Testis (tissue), 3 donors: Measurements from ENCODE around the gene OCLN. TPM values are rescaled to one million over a fixed set of nuclear protein-coding genes. Genes with fewer than 3 reads are reported as not detected.
A peak's percentile ranks its signal among the peaks of the same experiment; 100 is the strongest.
"Not testable (repeated sequence)": the region's sequence is repeated elsewhere in the genome, so short reads cannot be mapped to it uniquely, and the experiment has no call there.

Experiments
- DNase-seq: peaks from one replicate; pipeline ENCODE4 v3.0.0-alpha.2; 2019
- H3K27ac ChIP-seq, 2 donors: fragments of 200-600 bp; sonication (generic); one replicate each; pipeline ENCODE4 v1.5.1; 2019
- H3K27me3 ChIP-seq: fragments of 200-600 bp; sonication (generic); one replicate; pipeline ENCODE4 v1.5.1; 2019
- H3K36me3 ChIP-seq: fragments of 200-600 bp; sonication (generic); one replicate; pipeline ENCODE4 v1.5.1; 2017; ENCODE audit warnings: low read depth; ENCODE audit errors: missing control alignments
- H3K4me1 ChIP-seq: fragments of 200-600 bp; sonication (generic); one replicate; pipeline ENCODE4 v1.5.1; 2019
- H3K4me3 ChIP-seq, 2 donors: fragments of 200-600 bp; sonication (generic); one replicate each; pipeline ENCODE4 v1.5.1; 2017 to 2019
- H3K9me3 ChIP-seq: fragments of 200-600 bp; sonication (generic); one replicate; pipeline ENCODE4 v1.5.1; 2017
- CTCF ChIP-seq, 3 experiments: fragments of 450-650 bp in 2 of 3; fragments of 200-600 bp in 1 of 3; sonication (generic) in 1 of 3; IDR thresholded peaks; one replicate each; pipeline ENCODE4 v1.5.1; 2016 to 2019; ENCODE audit warnings: antibody characterized with exemption in 3 of 3, mild to moderate bottlenecking in 2 of 3, moderate library complexity in 1 of 3
- POLR2A ChIP-seq: fragments of 450-650 bp; IDR thresholded peaks from one replicate; pipeline ENCODE4 v1.6.1; 2017; ENCODE audit warnings: antibody characterized with exemption, mild to moderate bottlenecking, moderate library complexity
- WGBS, 2 donors: methylation state at CpG; one replicate each; pipeline ENCODE4 v1.1.5; 2018; 5-methylcytosine and 5-hydroxymethylcytosine counted together
- intact Hi-C: fragments of 100-400 bp; cut with DNase I; formaldehyde crosslinking; loops from one replicate; pipeline ENCODE4 v1.15.1; 2023; ENCODE audit warnings: low total_unique reads
- polyA plus RNA-seq: library from polyadenylated mRNA; stranded (reverse); fragments of 350-450 nt; fragmentation: Illumina TruSeq; extraction: RNeasy Lipid Tissue Mini Kit (QIAGEN cat#74804); gene quantifications from one replicate; pipeline ENCODE4 v1.2.3, GENCODE V29; 2014; ENCODE audit warnings: low read depth, low replicate concordance; ENCODE audit not compliant: insufficient read depth
- total RNA-seq, 2 donors: library from RNA; depleted of rRNA; stranded (reverse); fragments of >200 nt; gene quantifications; one replicate each; pipeline ENCODE4 v1.2.3, GENCODE V29; 2016

Gene OCLN
- total and polyA plus RNA-seq, 3 donors from 2014 or later: 9.2 to 16.0 (median 14.9) TPM

- Histone ChIP-seq H3K4me3 (no peak overlapping the region), H3K27ac (no peak overlapping the region), H3K9me3 (no peaks in the 10 kb centered on the region), H3K27me3 (no peaks in the 10 kb centered on the region), H3K36me3 (no peaks in the 10 kb centered on the region), H3K4me1 (peaks cover 4% of the 10 kb centered on the region)
- DNase-seq: no peak
- WGBS, 2 donors: 83 to 87% methylated on average over 4 of the region's 4 CpGs
- TF ChIP-seq POLR2A (no peak), CTCF (IDR thresholded peaks at IDR 0.05) (no peak)
- intact Hi-C loops: no loop called here
These were observed 40.5 kb upstream of the OCLN start for GRCh38 chr5:69451941-69452647.

GRCh38 chr5:69453487-69453886 is 39.1 kb upstream of the OCLN start:
- intact Hi-C loops, H3K36me3 ChIP-seq, H3K27ac ChIP-seq, DNase-seq, H3K4me3 ChIP-seq, H3K4me1 ChIP-seq, H3K9me3 ChIP-seq, H3K27me3 ChIP-seq: not testable (repeated sequence)
- WGBS, 2 donors: 74 to 79% methylated on average over 3 of the region's 3 CpGs

GRCh38 chr5:69454460-69455249 is 37.9 kb upstream of the OCLN start:
- Histone ChIP-seq H3K27me3 (no peaks in the 10 kb centered on the region), H3K27ac (peak overlapping the region in 1 of 2 donors; percentile 65), H3K9me3 (no peaks in the 10 kb centered on the region), H3K36me3 (no peaks in the 10 kb centered on the region), H3K4me3 (no peak overlapping the region), H3K4me1 (peaks cover 4% of the 10 kb centered on the region)
- no peak for DNase-seq
- 54 to 58% methylated on average over 8 of the region's 8 CpGs for WGBS, 2 donors
- TF ChIP-seq POLR2A (no peak), CTCF (IDR thresholded peaks at IDR 0.05) (no peak)
- intact Hi-C loops: no loop called here

- WGBS, 2 donors: 59 to 71% methylated on average over 7 of the region's 7 CpGs
- H3K4me1 ChIP-seq, H3K9me3 ChIP-seq, H3K36me3 ChIP-seq, intact Hi-C loops, H3K4me3 ChIP-seq, H3K27ac ChIP-seq, H3K27me3 ChIP-seq: not testable (repeated sequence)
- DNase-seq: peak; percentile 44
These were observed 37.1 kb upstream of the OCLN start for GRCh38 chr5:69455428-69455988.

- intact Hi-C loops: no loop called here
- Histone ChIP-seq H3K27me3 (no peaks in the 10 kb centered on the region), H3K4me1 (no peaks in the 10 kb centered on the region)
These were observed 30.4 kb upstream of the OCLN start for GRCh38 chr5:69462170-69462569.

GRCh38 chr5:69466375-69466774 is 26.2 kb upstream of the OCLN start:
- peak; percentile 36 for DNase-seq
- H3K27me3 ChIP-seq, H3K4me1 ChIP-seq, intact Hi-C loops, H3K4me3 ChIP-seq, H3K27ac ChIP-seq, H3K9me3 ChIP-seq, H3K36me3 ChIP-seq: not testable (repeated sequence)
- 77 to 83% methylated on average over 3 of the region's 3 CpGs for WGBS, 2 donors

More at GRCh38 chr5:69462170-69462569, 30.4 kb upstream of the OCLN start:
- TF ChIP-seq CTCF (IDR thresholded peaks at IDR 0.05) (no peak), POLR2A (no peak)
- 88 to 100% methylated on average over 1 of the region's 1 CpG for WGBS, 2 donors
- Histone ChIP-seq H3K9me3 (no peaks in the 10 kb centered on the region), H3K36me3 (no peaks in the 10 kb centered on the region), H3K4me3 (no peak overlapping the region), H3K27ac (no peak overlapping the region)
- no peak for DNase-seq
